ENCODE data around the gene COQ5. TPM values are rescaled to one million over a fixed set of nuclear protein-coding genes. Genes with fewer than 3 reads are reported as not detected.
A peak's percentile ranks its signal among the peaks of the same experiment; 100 is the strongest.

COQ5 gene
- total RNA-seq, 2 experiments from 2014 or later, result 34.4 to 35.5 TPM

DNA sequence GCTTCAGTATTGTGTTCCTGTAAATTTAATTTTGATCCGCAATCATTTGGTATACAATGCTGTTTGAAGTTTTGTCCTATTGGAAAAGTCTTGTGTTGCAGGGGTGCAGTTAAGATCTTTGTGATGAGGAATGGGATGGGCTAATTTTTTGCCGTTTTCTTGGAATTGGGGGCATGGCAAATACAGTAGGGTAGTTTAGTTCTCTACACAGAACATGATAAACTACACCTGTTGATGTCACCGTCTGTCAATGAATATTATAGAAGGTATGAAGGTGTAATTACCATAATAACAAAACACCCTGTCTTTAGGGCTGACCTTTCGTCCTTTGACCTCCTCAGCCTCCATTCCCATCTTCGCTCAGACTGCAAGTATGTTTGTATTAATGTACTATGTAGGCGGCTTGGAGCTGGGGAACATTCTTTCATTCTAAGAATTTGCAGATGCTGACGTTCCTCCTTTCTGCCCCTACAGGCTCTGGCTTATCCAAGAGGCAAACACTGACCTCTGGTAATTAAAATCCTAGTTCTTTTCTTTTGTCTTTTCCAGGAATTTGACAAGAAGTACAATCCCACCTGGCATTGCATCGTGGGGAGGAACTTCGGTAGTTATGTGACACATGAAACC, 31.3 kb downstream of the COQ5 start:
- TF ChIP-seq, protein P1, sequence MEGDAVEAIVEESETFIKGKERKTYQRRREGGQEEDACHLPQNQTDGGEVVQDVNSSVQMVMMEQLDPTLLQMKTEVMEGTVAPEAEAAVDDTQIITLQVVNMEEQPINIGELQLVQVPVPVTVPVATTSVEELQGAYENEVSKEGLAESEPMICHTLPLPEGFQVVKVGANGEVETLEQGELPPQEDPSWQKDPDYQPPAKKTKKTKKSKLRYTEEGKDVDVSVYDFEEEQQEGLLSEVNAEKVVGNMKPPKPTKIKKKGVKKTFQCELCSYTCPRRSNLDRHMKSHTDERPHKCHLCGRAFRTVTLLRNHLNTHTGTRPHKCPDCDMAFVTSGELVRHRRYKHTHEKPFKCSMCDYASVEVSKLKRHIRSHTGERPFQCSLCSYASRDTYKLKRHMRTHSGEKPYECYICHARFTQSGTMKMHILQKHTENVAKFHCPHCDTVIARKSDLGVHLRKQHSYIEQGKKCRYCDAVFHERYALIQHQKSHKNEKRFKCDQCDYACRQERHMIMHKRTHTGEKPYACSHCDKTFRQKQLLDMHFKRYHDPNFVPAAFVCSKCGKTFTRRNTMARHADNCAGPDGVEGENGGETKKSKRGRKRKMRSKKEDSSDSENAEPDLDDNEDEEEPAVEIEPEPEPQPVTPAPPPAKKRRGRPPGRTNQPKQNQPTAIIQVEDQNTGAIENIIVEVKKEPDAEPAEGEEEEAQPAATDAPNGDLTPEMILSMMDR (IDR thresholded peaks at IDR 0.05), result no peak
- peak overlapping the region; percentile 84 for H3K27ac Mint-ChIP-seq
- CTCF ChIA-PET, result interaction anchor here (0.6 to 3.5 kb wide), 5 partner anchors 11 to 57 kb away, joined by 3 to 25 read pairs (median 5); partner anchors contain the start of gene SRSF9

DNA sequence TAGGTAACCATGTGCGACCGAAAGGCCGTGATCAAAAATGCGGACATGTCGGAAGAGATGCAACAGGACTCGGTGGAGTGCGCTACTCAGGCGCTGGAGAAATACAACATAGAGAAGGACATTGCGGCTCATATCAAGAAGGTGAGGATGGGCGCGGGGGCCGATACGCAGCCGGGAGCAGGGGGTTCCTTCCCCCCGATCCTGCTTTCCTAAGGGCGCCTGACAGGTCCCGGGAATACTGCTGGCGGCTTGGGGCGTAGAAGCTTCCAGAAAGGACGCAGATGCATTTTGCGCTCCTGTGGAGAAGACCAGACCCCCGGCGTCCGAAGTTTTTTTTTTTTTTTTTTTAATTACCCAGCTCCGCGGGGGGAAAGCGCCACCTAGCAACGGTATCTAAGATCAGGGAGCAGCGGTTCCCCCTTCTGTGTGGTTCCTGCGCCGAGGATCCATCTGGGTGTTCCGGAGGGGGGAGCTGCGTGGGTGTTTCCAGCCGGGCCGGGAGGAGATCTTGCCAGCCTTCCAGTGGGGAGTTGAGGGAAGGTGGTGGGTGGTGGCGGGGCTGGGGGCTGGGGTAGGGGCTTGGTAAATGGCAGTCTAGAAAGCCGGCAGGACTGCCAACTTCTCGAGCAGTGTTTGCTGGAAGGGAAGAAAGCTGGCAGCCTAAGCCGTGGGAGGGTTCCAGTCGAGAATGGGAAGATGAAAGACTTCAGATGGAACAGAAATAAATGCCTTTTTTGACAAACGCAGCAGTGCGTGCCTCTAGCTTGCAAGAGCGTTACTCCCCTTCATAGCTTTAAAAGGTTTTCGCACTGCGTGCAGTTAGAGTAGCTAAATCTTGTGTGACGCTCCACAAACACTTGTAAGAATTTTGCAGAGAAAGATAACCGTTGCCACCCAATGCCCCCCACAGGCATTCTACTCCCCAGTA, 32.3 kb downstream of the COQ5 start:
- no peaks in the 10 kb centered on the region for H3K27me3 Mint-ChIP-seq
- peaks cover 25% of the 10 kb centered on the region for H3K4me1 Mint-ChIP-seq (ENCODE audit: low read depth)
- ATAC-seq (peak; percentile 20), DNase-seq (peak; percentile 61)
- peak overlapping the region; percentile 91 for H3K4me3 Mint-ChIP-seq
- CTCF ChIA-PET, result interaction anchor here (0.6 to 3.5 kb wide), 14 partner anchors 12 to 554 kb away, joined by 3 to 25 read pairs (median 4); partner anchors contain the start of genes COQ5 and SRSF9
- TF ChIP-seq, protein P1 (IDR thresholded peaks at IDR 0.05), result no peak
- intact Hi-C loops (cut with micrococcal nuclease), result no loop called here
- POLR2A ChIA-PET, result interaction anchor here (0.6 to 2.4 kb wide), 18 partner anchors 8 to 295 kb away, joined by 3 to 8 read pairs (median 4); partner anchors contain the start of genes RNU4-2, RPLP0 and SRSF9
- H3K36me3 Mint-ChIP-seq (ENCODE audit: low read depth), result peaks cover 27% of the 10 kb centered on the region
- peak overlapping the region; percentile 84 for H3K27ac Mint-ChIP-seq
- H3K9me3 Mint-ChIP-seq, result no peaks in the 10 kb centered on the region

More for the DNA sequence above, 31.3 kb downstream of the COQ5 start:
- H3K36me3 Mint-ChIP-seq (ENCODE audit: low read depth), result peaks cover 27% of the 10 kb centered on the region
- ATAC-seq (no peak), DNase-seq (no peak)
- H3K9me3 Mint-ChIP-seq, result no peaks in the 10 kb centered on the region
- peaks cover 25% of the 10 kb centered on the region for H3K4me1 Mint-ChIP-seq (ENCODE audit: low read depth)
- H3K27me3 Mint-ChIP-seq, result no peaks in the 10 kb centered on the region
- POLR2A ChIA-PET, result interaction anchor here (0.6 to 1.7 kb wide), 8 partner anchors 12 to 137 kb away, joined by 3 to 7 read pairs (median 4); partner anchors contain the start of gene SRSF9
- peak overlapping the region; percentile 91 for H3K4me3 Mint-ChIP-seq
- intact Hi-C loops (cut with micrococcal nuclease), result no loop called here

GRCh38 chr12:120495731-120496412, 33.1 kb downstream of the COQ5 start, which contains the start of gene DYNLL1:
Gene DYNLL1, plus strand, starts transcription at chr12:120496113. Its CDS starts 309 bp downstream, at chr12:120496422.
- peak; percentile 98 for ATAC-seq
- TF ChIP-seq, protein P1 (IDR thresholded peaks at IDR 0.05), result no peak
- ChIA-PET POLR2A (interaction anchor here (0.6 to 2.4 kb wide), 16 partner anchors 9 to 295 kb away, joined by 3 to 8 read pairs (median 4); partner anchors contain the start of genes RNU4-2, RPLP0 and SRSF9), CTCF (interaction anchor here (0.6 to 3.5 kb wide), 10 partner anchors 20 to 203 kb away, joined by 3 to 25 read pairs (median 4); partner anchors contain the start of genes COQ5 and SRSF9)
- Mint-ChIP-seq H3K36me3 (ENCODE audit: low read depth) (peaks cover 27% of the 10 kb centered on the region), H3K4me3 (peak within 1 kb of the TSS; percentile 91), H3K4me1 (ENCODE audit: low read depth) (peaks cover 25% of the 10 kb centered on the region), H3K9me3 (no peaks in the 10 kb centered on the region), H3K27ac (peak within 1 kb of the TSS; percentile 84), H3K27me3 (no peaks in the 10 kb centered on the region)
- DNase-seq, result peak; percentile 98
- intact Hi-C loops (cut with micrococcal nuclease), result no loop called here

GRCh38 chr12:120495186-120495730, 33.7 kb downstream of the COQ5 start:
- Mint-ChIP-seq H3K36me3 (ENCODE audit: low read depth) (peaks cover 22% of the 10 kb centered on the region), H3K27me3 (no peaks in the 10 kb centered on the region), H3K27ac (peak overlapping the region; percentile 72), H3K9me3 (no peaks in the 10 kb centered on the region), H3K4me1 (ENCODE audit: low read depth) (peaks cover 25% of the 10 kb centered on the region), H3K4me3 (peak overlapping the region; percentile 91)
- ChIA-PET CTCF (interaction anchor here (1.2 to 3.5 kb wide), 5 partner anchors 26 to 179 kb away, joined by 3 to 25 read pairs (median 4); partner anchors contain the start of gene SRSF9), POLR2A (interaction anchor here (0.8 to 2.4 kb wide), 11 partner anchors 8 to 294 kb away, joined by 3 to 8 read pairs (median 3); partner anchors contain the start of gene SRSF9)
- ATAC-seq (peak; percentile 3), DNase-seq (no peak)
- TF ChIP-seq, protein P1 (IDR thresholded peaks at IDR 0.05), result no peak
- intact Hi-C loops (cut with micrococcal nuclease), result no loop called here

Measured in activated CD8-positive, alpha-beta T cell treated with anti-CD3 and anti-CD28 coated beads for 36 hours (primary cell).